Upper lobe of right lung (tissue), 1 donor: ENCODE measurements around the gene NID2. TPM values are rescaled to one million over a fixed set of nuclear protein-coding genes. Genes with fewer than 3 reads are reported as not detected.

Experiments
- ATAC-seq: fragments of 200-7000 bp; cut with Tn5 transposase; one replicate; pipeline ENCODE4 v1.9.1; 2020; ENCODE audit warnings: mild to moderate bottlenecking, moderate library complexity
- DNase-seq: peaks from one replicate; pipeline ENCODE4 v3.0.0-alpha.2; 2020
- H3K27ac ChIP-seq: fragments of 200-600 bp; one replicate; pipeline ENCODE4 v1.8.0; 2022
- H3K27me3 ChIP-seq: fragments of 200-600 bp; one replicate; pipeline ENCODE4 v1.8.0; 2022; ENCODE audit warnings: mild to moderate bottlenecking
- H3K36me3 ChIP-seq: fragments of 200-600 bp; one replicate; pipeline ENCODE4 v1.8.0; 2022
- H3K4me1 ChIP-seq: fragments of 200-600 bp; one replicate; pipeline ENCODE4 v1.8.0; 2022
- H3K4me3 ChIP-seq: fragments of 200-600 bp; one replicate; pipeline ENCODE4 v1.8.0; 2022; ENCODE audit warnings: mild to moderate bottlenecking
- H3K9me3 ChIP-seq: fragments of 200-600 bp; one replicate; pipeline ENCODE4 v1.8.0; 2022
- CTCF ChIP-seq: fragments of 200-600 bp; IDR thresholded peaks from one replicate; pipeline ENCODE4 v1.8.0; 2022; ENCODE audit warnings: antibody characterized with exemption
- intact Hi-C: fragments of 100-400 bp; cut with DNase I; formaldehyde crosslinking; loops from one replicate; pipeline ENCODE4 v1.11.0; 2022
- total RNA-seq: library from RNA; stranded (reverse); fragmentation: NEBNext Ultra II Directional; extraction: Animal tissue kit (Norgen Biotek cat#: 25700); gene quantifications from one replicate; pipeline ENCODE4 v1.2.1, GENCODE V29; 2021
- donor health status: DM: no; HTN: yes; CAD: no; lungs with severe emphysema.

The NID2 gene
- total RNA-seq, 1 donor from 2014 or later = 17.9 TPM

- H3K27ac ChIP-seq = no peak overlapping the region
- ATAC-seq = no peak
- no peaks in the 10 kb centered on the region for H3K36me3 ChIP-seq
- TF ChIP-seq CTCF = no peak
- H3K9me3 ChIP-seq = no peaks in the 10 kb centered on the region
- intact Hi-C loops = no loop called here
- no peak overlapping the region for H3K4me3 ChIP-seq
- H3K27me3 ChIP-seq = no peaks in the 10 kb centered on the region
- DNase-seq = no peak
- H3K4me1 ChIP-seq = peaks cover 3% of the 10 kb centered on the region
Measured at GRCh38 chr14:52081964-52082363, 13.1 kb upstream of the NID2 start.

- DNase-seq (no peak), ATAC-seq (no peak)
- H3K27me3 ChIP-seq = no peaks in the 10 kb centered on the region
- H3K27ac ChIP-seq = no peak overlapping the region
- intact Hi-C loops = no loop called here
- peaks cover 3% of the 10 kb centered on the region for H3K4me1 ChIP-seq
- no peaks in the 10 kb centered on the region for H3K36me3 ChIP-seq
- TF ChIP-seq CTCF = no peak
- H3K4me3 ChIP-seq = no peak overlapping the region
- H3K9me3 ChIP-seq = no peaks in the 10 kb centered on the region
Measured at GRCh38 chr14:52080808-52081755, 12.2 kb upstream of the NID2 start.

- H3K9me3 ChIP-seq = no peaks in the 10 kb centered on the region
- intact Hi-C loops = no loop called here
- DNase-seq (no peak), ATAC-seq (no peak)
- H3K27ac ChIP-seq = no peak overlapping the region
- H3K4me3 ChIP-seq = no peak overlapping the region
- no peak for TF ChIP-seq CTCF
- H3K4me1 ChIP-seq = peaks cover 3% of the 10 kb centered on the region
- H3K36me3 ChIP-seq = no peaks in the 10 kb centered on the region
- no peaks in the 10 kb centered on the region for H3K27me3 ChIP-seq
Measured at GRCh38 chr14:52080158-52080800, 11.4 kb upstream of the NID2 start.

GRCh38 chr14:52079239-52079959 lies 10.5 kb upstream of the NID2 start:
- ATAC-seq (no peak), DNase-seq (no peak)
- no peaks in the 10 kb centered on the region for H3K36me3 ChIP-seq
- no peak overlapping the region for H3K27ac ChIP-seq
- H3K4me3 ChIP-seq = no peak overlapping the region
- peaks cover 3% of the 10 kb centered on the region for H3K4me1 ChIP-seq
- intact Hi-C loops = no loop called here
- H3K9me3 ChIP-seq = no peaks in the 10 kb centered on the region
- H3K27me3 ChIP-seq = no peaks in the 10 kb centered on the region
- TF ChIP-seq CTCF = no peak

GRCh38 chr14:52078721-52079120 lies 9.9 kb upstream of the NID2 start:
- ATAC-seq (no peak), DNase-seq (no peak)
- Histone ChIP-seq H3K36me3 (no peaks in the 10 kb centered on the region), H3K27ac (no peak overlapping the region), H3K27me3 (no peaks in the 10 kb centered on the region), H3K9me3 (no peaks in the 10 kb centered on the region), H3K4me1 (peaks cover 3% of the 10 kb centered on the region), H3K4me3 (no peak overlapping the region)
- no peak for TF ChIP-seq CTCF
- intact Hi-C loops = no loop called here
